UCSD-AML1 (cell line): Measurements from ENCODE around the gene ARHGAP23.

Source experiments
- DNase-seq: peaks from one replicate; lab custom pipeline; 2025; ENCODE audit not compliant: unreplicated experiment; lab: John Stamatoyannopoulos, UW

Gene ARHGAP23

GRCh38 chr17:38545531-38546225 is 117.4 kb downstream of the ARHGAP23 start:
- DNase-seq: no peak

- DNase-seq: no peak
Observed at GRCh38 chr17:38546396-38546795, 118.1 kb downstream of the ARHGAP23 start.

GRCh38 chr17:38547444-38547843 is 119.2 kb downstream of the ARHGAP23 start:
- DNase-seq: no peak

- DNase-seq: no peak
Observed at GRCh38 chr17:38549285-38549684, 121.0 kb downstream of the ARHGAP23 start.

GRCh38 chr17:38550661-38551060 is 122.4 kb downstream of the ARHGAP23 start:
- DNase-seq: no peak

- no peak for DNase-seq
Observed at GRCh38 chr17:38551121-38551520, 122.9 kb downstream of the ARHGAP23 start.

- no peak for DNase-seq
Observed at GRCh38 chr17:38552343-38552742, 124.1 kb downstream of the ARHGAP23 start.

GRCh38 chr17:38554430-38555350 is 126.4 kb downstream of the ARHGAP23 start:
- peak; percentile 51 for DNase-seq

- DNase-seq: peak; percentile 38
Observed at GRCh38 chr17:38556239-38556638, 128.0 kb downstream of the ARHGAP23 start.

GRCh38 chr17:38557396-38557795 is 129.1 kb downstream of the ARHGAP23 start:
- DNase-seq: no peak

- DNase-seq: peak; percentile 94
Observed at GRCh38 chr17:38557836-38558727, 129.8 kb downstream of the ARHGAP23 start.

GRCh38 chr17:38558728-38559050 is 130.4 kb downstream of the ARHGAP23 start:
- peak; percentile 56 for DNase-seq

GRCh38 chr17:38559051-38559879 is 131.0 kb downstream of the ARHGAP23 start:
- DNase-seq: peak; percentile 88

GRCh38 chr17:38559880-38560230 is 131.6 kb downstream of the ARHGAP23 start:
- DNase-seq: no peak

- DNase-seq: no peak
Observed at GRCh38 chr17:38560503-38561318, 132.4 kb downstream of the ARHGAP23 start.

- no peak for DNase-seq
Observed at GRCh38 chr17:38561416-38562214, 133.4 kb downstream of the ARHGAP23 start.
